SK-N-SH (cell line): ENCODE data around the gene HMGB2. TPM values are rescaled to one million over a fixed set of nuclear protein-coding genes. Genes with fewer than 3 reads are reported as not detected.

ENCODE experiments used
- CTCF ChIA-PET: fragments of 300-600, 350-600 bp; formaldehyde crosslinking; extraction: SDS; loops from one replicate; lab custom pipeline; 2021; lab: Yijun Ruan, JAX
- POLR2A ChIA-PET: fragments of 350-600 bp; sonication (Branson Sonifier 250); formaldehyde crosslinking; extraction: SDS; loops from one replicate; lab custom pipeline; 2020; ENCODE audit warnings: antibody characterized with exemption, inconsistent platforms; lab: Yijun Ruan, JAX
- DNase-seq: peaks from one replicate; pipeline ENCODE4 v3.0.0; 2012
- H2AFZ ChIP-seq: fragments of 200-600 bp; sonication (generic); 2 replicates; pipeline ENCODE4 v1.8.1; 2016; ENCODE audit warnings: antibody characterized with exemption, mild to moderate bottlenecking, low read depth
- H3F3A ChIP-seq: fragments of 200-600 bp; sonication (generic); replicated peaks from 2 replicates; pipeline ENCODE3; 2016; ENCODE audit warnings: antibody characterized with exemption, mild to moderate bottlenecking; ENCODE audit not compliant: insufficient read depth
- H3K27ac ChIP-seq, 2 experiments: fragments of 200-500 bp in 1 of 2; fragments of 200-600 bp in 1 of 2; sonication (Bioruptor generic) in 1 of 2; sonication (generic), shearing (Covaris generic) in 1 of 2; 2 replicates each; pipeline versions ENCODE4 v1.5.1 to v1.6.1; 2014 to 2016; ENCODE audit warnings: low read depth in 2 of 2, inconsistent platforms in 1 of 2, low read length in 1 of 2, mild to moderate bottlenecking in 1 of 2, mixed read lengths in 1 of 2
- H3K27me3 ChIP-seq: fragments of 200-600 bp; sonication (generic), shearing (Covaris generic); 2 replicates; pipeline ENCODE4 v1.6.1; 2016; ENCODE audit warnings: mixed run types; ENCODE audit not compliant: insufficient read depth
- H3K36me3 ChIP-seq, 2 experiments: fragments of 200-500 bp in 1 of 2; fragments of 200-600 bp in 1 of 2; sonication (Bioruptor generic) in 1 of 2; sonication (generic) in 1 of 2; replicated peaks in 1 of 2; 2 replicates each; pipeline versions ENCODE3 to v1.5.1; 2014 to 2016; ENCODE audit warnings: low read length in 1 of 2, mild to moderate bottlenecking in 1 of 2; ENCODE audit not compliant: insufficient read depth in 2 of 2, control insufficient read depth in 1 of 2
- H3K4me1 ChIP-seq, 2 experiments: fragments of 200-500 bp in 1 of 2; fragments of 200-600 bp in 1 of 2; sonication (Bioruptor generic) in 1 of 2; sonication (generic), shearing (Covaris generic) in 1 of 2; 2 replicates each; pipeline versions ENCODE4 v1.5.1 to v1.6.1; 2014 to 2016; ENCODE audit warnings: low read depth in 1 of 2, low read length in 1 of 2, mixed run types in 1 of 2; ENCODE audit not compliant: insufficient read depth in 2 of 2, control insufficient read depth in 1 of 2
- H3K4me2 ChIP-seq: fragments of 200-600 bp; sonication (generic), shearing (Covaris generic); 2 replicates; pipeline ENCODE4 v1.6.1; 2017; ENCODE audit warnings: mixed run types
- H3K4me3 ChIP-seq, 2 experiments: fragments of 200-500 bp in 1 of 2; fragments of 200-600 bp in 1 of 2; sonication (Bioruptor generic) in 1 of 2; sonication (generic), shearing (Covaris generic) in 1 of 2; 2 replicates each; pipeline versions ENCODE4 v1.5.1 to v1.8.1; 2014 to 2016; ENCODE audit warnings: low read depth in 2 of 2, inconsistent platforms in 1 of 2, low read length in 1 of 2, mild to moderate bottlenecking in 1 of 2, mixed read lengths in 1 of 2, moderate library complexity in 1 of 2
- H3K79me2 ChIP-seq: fragments of 200-600 bp; sonication (generic); 2 replicates; pipeline ENCODE4 v1.8.1; 2017; ENCODE audit warnings: mild to moderate bottlenecking; ENCODE audit not compliant: insufficient read depth
- H3K9ac ChIP-seq: fragments of 200-600 bp; sonication (generic); 2 replicates; pipeline ENCODE4 v1.6.1; 2017; ENCODE audit warnings: mixed run types
- H3K9me2 ChIP-seq: fragments of 200-600 bp; sonication (generic); 2 replicates; pipeline ENCODE4 v1.6.1; 2017; ENCODE audit warnings: mixed run types
- H3K9me3 ChIP-seq: fragments of 200-600 bp; sonication (generic); 2 replicates; pipeline ENCODE4 v1.6.1; 2017; ENCODE audit warnings: mixed run types, mild to moderate bottlenecking, moderate library complexity
- H4K20me1 ChIP-seq: fragments of 200-600 bp; sonication (generic); 2 replicates; pipeline ENCODE4 v1.6.1; 2017; ENCODE audit warnings: mild to moderate bottlenecking, mixed run types; ENCODE audit not compliant: insufficient read depth
- CHD2 ChIP-seq: fragments of 150-350 bp; IDR thresholded peaks from 2 replicates; pipeline ENCODE4 v1.6.1; 2018; ENCODE audit warnings: low read length; ENCODE audit not compliant: partially characterized antibody
- FOXJ3 ChIP-seq: sonication (generic); formaldehyde crosslinking; IDR thresholded peaks from 2 replicates; pipeline ENCODE4 v1.5.1; 2020; ENCODE audit warnings: mild to moderate bottlenecking, missing genetic modification reagents
- GABPA ChIP-seq: IDR thresholded peaks from 2 replicates; pipeline ENCODE4 v1.4.0; 2012; ENCODE audit warnings: low read depth, mild to moderate bottlenecking
- MEF2A ChIP-seq: IDR thresholded peaks from 2 replicates; pipeline ENCODE4 v1.4.0; 2012; ENCODE audit warnings: low read depth, borderline replicate concordance
- MXI1 ChIP-seq: IDR thresholded peaks from 2 replicates; pipeline ENCODE4 v1.6.1; 2012; ENCODE audit warnings: mild to moderate bottlenecking, low read depth, low read length, improper control_type of control experiment
- POLR2AphosphoS5 ChIP-seq: IDR thresholded peaks from 2 replicates; pipeline ENCODE4 v1.6.1; 2012; ENCODE audit warnings: low read depth, low read length
- RFX5 ChIP-seq: IDR thresholded peaks from 2 replicates; pipeline ENCODE4 v1.6.1; 2012; ENCODE audit warnings: mild to moderate bottlenecking, improper control_type of control experiment, low read length
- RXRA ChIP-seq: IDR thresholded peaks from 2 replicates; pipeline ENCODE4 v1.4.0; 2012; ENCODE audit warnings: low read depth, mild to moderate bottlenecking, borderline replicate concordance
- SIN3A ChIP-seq: IDR thresholded peaks from 2 replicates; pipeline ENCODE4 v1.6.1; 2012; ENCODE audit warnings: low read depth, mild to moderate bottlenecking, low read length, moderate library complexity, borderline replicate concordance
- TAF1 ChIP-seq: IDR thresholded peaks from 2 replicates; pipeline ENCODE4 v1.6.1; 2012; ENCODE audit warnings: low read depth, mild to moderate bottlenecking, low read length, moderate library complexity, borderline replicate concordance
- TCF12 ChIP-seq: IDR thresholded peaks from 2 replicates; pipeline ENCODE4 v1.4.0; 2012
- TEAD4 ChIP-seq: IDR thresholded peaks from 2 replicates; pipeline ENCODE4 v1.4.0; 2012; ENCODE audit warnings: mild to moderate bottlenecking, borderline replicate concordance; ENCODE audit not compliant: insufficient read depth
- USF1 ChIP-seq: IDR thresholded peaks from 2 replicates; pipeline ENCODE4 v1.4.0; 2012; ENCODE audit warnings: low read depth, borderline replicate concordance
- WGBS: methylation state at CpG from one replicate; pipeline ENCODE4 v1.1.6; 2017; ENCODE audit warnings: low lambda C conversion rate; 5-methylcytosine and 5-hydroxymethylcytosine counted together
- polyA plus RNA-seq, 3 experiments: library from polyadenylated mRNA; depleted of rRNA; stranded (reverse); fragments of >200 nt; gene quantifications; 2 replicates each; pipeline ENCODE4 v1.2.3, GENCODE V29; 2012

HMGB2 gene
- polyA plus RNA-seq, 1 of the 3 experiments (the other 2 are of a cell fraction): 130 TPM

- H3K9me3 ChIP-seq: no peaks in the 10 kb centered on the region
- H4K20me1 ChIP-seq: peaks cover 10% of the 10 kb centered on the region
- WGBS: 88% methylated on average over 2 of the region's 2 CpGs
- no peak overlapping the region for H3K9ac ChIP-seq
- no peak overlapping the region for H3K4me2 ChIP-seq
- H2AFZ ChIP-seq: peak overlapping the region; percentile 61; the same call in 1 of the 2 replicates
- no peak overlapping the region for H3K27ac ChIP-seq
- no peaks in the 10 kb centered on the region for H3K27me3 ChIP-seq
- H3F3A ChIP-seq: peaks cover 18% of the 10 kb centered on the region
- no peak for TF ChIP-seq FOXJ3 (CRISPR knock-in tag)
- TF ChIP-seq USF1: no peak
- H3K36me3 ChIP-seq: peaks cover 4 to 6% of the 10 kb centered on the region in 2 experiments
- ChIA-PET CTCF (interaction anchor here (0.7 to 2.2 kb wide), 4 partner anchors 16 to 54 kb away, joined by 3 to 7 read pairs (median 3); no protein-coding TSS in a partner anchor), POLR2A (no interaction called here)
- H3K79me2 ChIP-seq: peaks cover 27% of the 10 kb centered on the region
- H3K4me1 ChIP-seq: peaks cover 12 to 22% of the 10 kb centered on the region in 2 experiments; a peak in 3 of 4 replicates
- no peak for DNase-seq
- no peak overlapping the region for H3K4me3 ChIP-seq
- no peaks in the 10 kb centered on the region for H3K9me2 ChIP-seq
Measured at GRCh38 chr4:173337463-173337862, 3.3 kb upstream of the HMGB2 start.

GRCh38 chr4:173334891-173335752, 964 bp upstream of the HMGB2 start:
- no peaks in the 10 kb centered on the region for H3K9me2 ChIP-seq
- peaks cover 25% of the 10 kb centered on the region for H4K20me1 ChIP-seq
- H3K4me2 ChIP-seq: peak overlapping the region; percentile 91
- peak; percentile 92 for DNase-seq
- H2AFZ ChIP-seq: peak overlapping the region; percentile 95
- WGBS: 1% methylated on average over 40 of the region's 52 CpGs
- H3K36me3 ChIP-seq: peaks cover 22 to 27% of the 10 kb centered on the region in 2 experiments
- no peaks in the 10 kb centered on the region for H3K9me3 ChIP-seq
- H3K27me3 ChIP-seq: no peaks in the 10 kb centered on the region
- H3K4me3 ChIP-seq: peak overlapping the region; percentile 96 to 99
- peak overlapping the region; percentile 85 to 96 for H3K27ac ChIP-seq
- peak overlapping the region; percentile 99 for H3K9ac ChIP-seq
- ChIA-PET POLR2A (interaction anchor here (1.0 to 5.7 kb wide), 13 partner anchors 10 to 801 kb away, joined by 3 to 69 read pairs (median 5); partner anchors contain the start of gene SAP30), CTCF (interaction anchor here (0.6 to 1.6 kb wide), 7 partner anchors 11 to 321 kb away, joined by 3 to 6 read pairs (median 3); no protein-coding TSS in a partner anchor)
- peaks cover 19% of the 10 kb centered on the region in 2 experiments for H3K4me1 ChIP-seq
- peak; percentile 36; the same call in 1 of the 2 replicates for TF ChIP-seq RXRA
- TF ChIP-seq POLR2AphosphoS5: peak; percentile 64
- TF ChIP-seq MXI1: peak; percentile 75
- TF ChIP-seq TEAD4: peak; percentile 70; the same call in 1 of the 2 replicates
- peak; percentile 73; the same call in 1 of the 2 replicates for TF ChIP-seq SIN3A
- peak; percentile 6; the same call in 1 of the 2 replicates for TF ChIP-seq USF1
- no peak for TF ChIP-seq FOXJ3 (CRISPR knock-in tag)
- no peak for TF ChIP-seq GABPA
- no peak for TF ChIP-seq TCF12
- no peak for TF ChIP-seq RFX5
- no peak for TF ChIP-seq MEF2A
- TF ChIP-seq CHD2: peak; percentile 35
- TF ChIP-seq TAF1: peak; percentile 71; the same call in 1 of the 2 replicates
- peaks cover 51% of the 10 kb centered on the region for H3K79me2 ChIP-seq
- H3F3A ChIP-seq: peaks cover 28% of the 10 kb centered on the region
